H9 (cell line): ENCODE measurements around the gene EHBP1. TPM values are rescaled to one million over a fixed set of nuclear protein-coding genes. Genes with fewer than 3 reads are reported as not detected.
"Not testable (repeated sequence)": the region's sequence is repeated elsewhere in the genome, so short reads cannot be mapped to it uniquely, and the experiment has no call there.

Source experiments
- DNase-seq: peaks from one replicate; pipeline ENCODE4 v3.0.0-alpha.2; 2017
- H2AFZ ChIP-seq: one replicate; pipeline ENCODE4 v1.6.1; 2013; ENCODE audit warnings: mild to moderate bottlenecking, low read length, control low read depth, moderate library complexity
- H2AK5ac ChIP-seq: 2 replicates; pipeline ENCODE4 v1.6.1; 2013; ENCODE audit warnings: low read length, control low read depth, mixed read lengths; ENCODE audit not compliant: insufficient read length
- H2BK120ac ChIP-seq: one replicate; pipeline ENCODE4 v1.6.1; 2013; ENCODE audit warnings: low read depth, mild to moderate bottlenecking, low read length, control low read depth, inconsistent platforms; ENCODE audit not compliant: poor library complexity, severe bottlenecking
- H2BK12ac ChIP-seq: 2 replicates; pipeline ENCODE4 v1.6.1; 2013; ENCODE audit warnings: low read length, control low read depth, mixed read lengths, low read depth; ENCODE audit not compliant: insufficient read length
- H2BK15ac ChIP-seq: 2 replicates; pipeline ENCODE4 v1.6.1; 2013; ENCODE audit warnings: low read depth, low read length, control low read depth
- H2BK20ac ChIP-seq: one replicate; pipeline ENCODE4 v1.6.1; 2013; ENCODE audit warnings: low read depth, mild to moderate bottlenecking, low read length, control low read depth, inconsistent platforms; ENCODE audit not compliant: poor library complexity, severe bottlenecking
- H2BK5ac ChIP-seq: 2 replicates; pipeline ENCODE4 v1.6.1; 2013; ENCODE audit warnings: low read length, control low read depth, mixed read lengths; ENCODE audit not compliant: insufficient read length
- H3K14ac ChIP-seq: 2 replicates; pipeline ENCODE4 v1.6.1; 2013; ENCODE audit warnings: low read length, control low read depth; ENCODE audit not compliant: insufficient read depth
- H3K18ac ChIP-seq: 2 replicates; pipeline ENCODE4 v1.6.1; 2013; ENCODE audit warnings: low read depth, mild to moderate bottlenecking, mixed read lengths, low read length, control low read depth; ENCODE audit not compliant: insufficient read length
- H3K23ac ChIP-seq: 2 replicates; pipeline ENCODE4 v1.6.1; 2013; ENCODE audit warnings: low read length, control low read depth, mixed read lengths, low read depth; ENCODE audit not compliant: insufficient read length
- H3K23me2 ChIP-seq: 2 replicates; pipeline ENCODE4 v1.6.1; 2013; ENCODE audit warnings: low read depth, mild to moderate bottlenecking, mixed read lengths, low read length, control low read depth; ENCODE audit not compliant: insufficient read length, poor library complexity, severe bottlenecking
- H3K27ac ChIP-seq: 2 replicates; pipeline ENCODE4 v1.5.1; 2013; ENCODE audit warnings: low read length, control low read depth, mixed read lengths, low read depth; ENCODE audit not compliant: insufficient read length
- H3K27me3 ChIP-seq: 2 replicates; pipeline ENCODE4 v1.6.1; 2013; ENCODE audit warnings: low read length, control low read depth, inconsistent platforms; ENCODE audit not compliant: insufficient read depth
- H3K4ac ChIP-seq: 2 replicates; pipeline ENCODE4 v1.6.1; 2013; ENCODE audit warnings: low read depth, mild to moderate bottlenecking, control low read depth, inconsistent platforms, low read length, moderate library complexity
- H3K4me1 ChIP-seq: 2 replicates; pipeline ENCODE4 v1.6.1; 2013; ENCODE audit warnings: low read length, control low read depth, inconsistent platforms; ENCODE audit not compliant: insufficient read depth
- H3K4me2 ChIP-seq: 2 replicates; pipeline ENCODE4 v1.6.1; 2013; ENCODE audit warnings: low read length, control low read depth, mixed read lengths; ENCODE audit not compliant: insufficient read length, insufficient read depth
- H3K56ac ChIP-seq: 2 replicates; pipeline ENCODE4 v1.6.1; 2013; ENCODE audit warnings: low read depth, mild to moderate bottlenecking, mixed read lengths, low read length, control low read depth; ENCODE audit not compliant: insufficient read length
- H3K79me1 ChIP-seq: 2 replicates; pipeline ENCODE4 v1.6.1; 2013; ENCODE audit warnings: low read depth, mild to moderate bottlenecking, moderate library complexity, low read length, control low read depth, inconsistent platforms; ENCODE audit not compliant: insufficient read depth, poor library complexity, severe bottlenecking
- H3K79me2 ChIP-seq: 2 replicates; pipeline ENCODE4 v1.6.1; 2013; ENCODE audit warnings: low read length, control low read depth, inconsistent platforms; ENCODE audit not compliant: insufficient read depth
- H3K9ac ChIP-seq: 2 replicates; pipeline ENCODE4 v1.6.1; 2013; ENCODE audit warnings: low read length, control low read depth, mixed read lengths; ENCODE audit not compliant: insufficient read length; ENCODE audit errors: extremely low read depth
- H3K9me3 ChIP-seq: one replicate; pipeline ENCODE4 v1.6.1; 2013; ENCODE audit warnings: low read depth, low read length, inconsistent platforms; ENCODE audit not compliant: control insufficient read depth
- H3T11ph ChIP-seq: one replicate; pipeline ENCODE4 v1.6.1; 2013; ENCODE audit warnings: mild to moderate bottlenecking, low read length, control low read depth, inconsistent platforms
- H4K20me1 ChIP-seq: one replicate; pipeline ENCODE4 v1.6.1; 2013; ENCODE audit not compliant: control insufficient read depth, insufficient read length, insufficient read depth
- H4K5ac ChIP-seq: 2 replicates; pipeline ENCODE4 v1.6.1; 2013; ENCODE audit warnings: low read depth, mild to moderate bottlenecking, mixed read lengths, low read length, control low read depth; ENCODE audit not compliant: insufficient read length
- H4K8ac ChIP-seq: replicated peaks from 2 replicates; pipeline ENCODE4 v1.6.1; 2013; ENCODE audit warnings: low read length, control low read depth, mixed read lengths, low read depth; ENCODE audit not compliant: insufficient read length
- H4K91ac ChIP-seq: 2 replicates; pipeline ENCODE4 v1.6.1; 2013; ENCODE audit warnings: low read depth, mild to moderate bottlenecking, moderate library complexity, mixed read lengths, low read length, control low read depth; ENCODE audit not compliant: insufficient read length
- H3K27ac Mint-ChIP-seq, 3 experiments: 2 replicates in 2 of 3; 3 replicates in 1 of 3; pipeline ENCODE4 v1.8.0; 2020 to 2021; ENCODE audit warnings: mixed read lengths in 3 of 3, mild to moderate bottlenecking in 1 of 3, moderate library complexity in 1 of 3
- H3K27me3 Mint-ChIP-seq: 2 replicates; pipeline ENCODE4 v1.8.0; 2021; ENCODE audit warnings: low read depth, mild to moderate bottlenecking, moderate library complexity, mixed read lengths
- H3K36me3 Mint-ChIP-seq, 3 experiments: 2 replicates in 2 of 3; 3 replicates in 1 of 3; pipeline ENCODE4 v1.8.0; 2020 to 2021; ENCODE audit warnings: low read depth in 3 of 3, mixed read lengths in 3 of 3; ENCODE audit not compliant: insufficient read depth in 1 of 3
- H3K4me1 Mint-ChIP-seq, 2 experiments: 2 replicates each; pipeline ENCODE4 v1.8.0; 2020; ENCODE audit warnings: mixed read lengths in 2 of 2
- H3K4me3 Mint-ChIP-seq, 2 experiments: 2 replicates in 1 of 2; 3 replicates in 1 of 2; pipeline ENCODE4 v1.8.0; 2020 to 2021; ENCODE audit warnings: mild to moderate bottlenecking in 2 of 2, mixed read lengths in 2 of 2, moderate library complexity in 1 of 2
- H3K9me3 Mint-ChIP-seq, 2 experiments: 2 replicates in 1 of 2; 3 replicates in 1 of 2; pipeline ENCODE4 v1.8.0; 2020; ENCODE audit warnings: mild to moderate bottlenecking in 2 of 2, mixed read lengths in 2 of 2, moderate library complexity in 1 of 2
- WGBS: extraction: QIAGEN DNeasy Blood & Tissue Kit; methylation state at CpG from one replicate; pipeline ENCODE4 v1.1.7; 2013; ENCODE audit warnings: missing lambda C conversion rate, low lambda C conversion rate, mixed read lengths; ENCODE audit not compliant: insufficient read length; ENCODE audit errors: extremely low coverage; 5-methylcytosine and 5-hydroxymethylcytosine counted together
- total RNA-seq: library from RNA; stranded (reverse); gene quantifications from 2 replicates; pipeline ENCODE4 v1.2.1, GENCODE V29; 2021
- TF ChIP-seq, protein P1 (sequence below): fragments of 200-600 bp; sonication (generic); conservative IDR thresholded peaks from 3 replicates; pipeline ENCODE4 v1.8.0; 2021; ENCODE audit warnings: antibody characterized with exemption, mild to moderate bottlenecking

The EHBP1 gene
- total RNA-seq, 1 experiment from 2014 or later: 35.6 TPM

DNA sequence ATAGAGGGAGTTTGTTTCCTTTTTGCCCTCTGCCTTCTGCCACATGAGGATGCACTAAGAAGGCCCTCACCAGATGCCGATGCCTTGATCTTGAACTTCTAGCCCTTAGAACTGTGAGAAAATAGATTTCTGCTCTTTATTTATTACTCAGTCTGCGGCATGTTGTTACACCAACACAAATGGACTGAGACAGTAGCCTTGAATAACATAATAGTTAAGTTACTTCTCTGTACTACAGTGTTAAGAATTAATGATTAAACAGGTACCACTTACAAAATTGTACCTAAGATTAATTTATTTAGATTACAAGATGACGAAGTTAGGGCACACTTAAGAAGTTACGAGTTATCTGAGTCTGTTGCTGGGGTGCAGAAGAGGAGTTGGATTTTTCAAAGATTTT, 42.4 kb downstream of the EHBP1 start:
- no peak overlapping the region for H3K4me3 Mint-ChIP-seq
- TF ChIP-seq, protein P1, sequence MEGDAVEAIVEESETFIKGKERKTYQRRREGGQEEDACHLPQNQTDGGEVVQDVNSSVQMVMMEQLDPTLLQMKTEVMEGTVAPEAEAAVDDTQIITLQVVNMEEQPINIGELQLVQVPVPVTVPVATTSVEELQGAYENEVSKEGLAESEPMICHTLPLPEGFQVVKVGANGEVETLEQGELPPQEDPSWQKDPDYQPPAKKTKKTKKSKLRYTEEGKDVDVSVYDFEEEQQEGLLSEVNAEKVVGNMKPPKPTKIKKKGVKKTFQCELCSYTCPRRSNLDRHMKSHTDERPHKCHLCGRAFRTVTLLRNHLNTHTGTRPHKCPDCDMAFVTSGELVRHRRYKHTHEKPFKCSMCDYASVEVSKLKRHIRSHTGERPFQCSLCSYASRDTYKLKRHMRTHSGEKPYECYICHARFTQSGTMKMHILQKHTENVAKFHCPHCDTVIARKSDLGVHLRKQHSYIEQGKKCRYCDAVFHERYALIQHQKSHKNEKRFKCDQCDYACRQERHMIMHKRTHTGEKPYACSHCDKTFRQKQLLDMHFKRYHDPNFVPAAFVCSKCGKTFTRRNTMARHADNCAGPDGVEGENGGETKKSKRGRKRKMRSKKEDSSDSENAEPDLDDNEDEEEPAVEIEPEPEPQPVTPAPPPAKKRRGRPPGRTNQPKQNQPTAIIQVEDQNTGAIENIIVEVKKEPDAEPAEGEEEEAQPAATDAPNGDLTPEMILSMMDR: no peak
- peaks cover 29 to 30% of the 10 kb centered on the region in 2 experiments for H3K4me1 Mint-ChIP-seq
- Histone ChIP-seq H3K27ac (no peak overlapping the region), H3K4me2 (no peak overlapping the region), H3K9me3 (no peaks in the 10 kb centered on the region), H3K9ac (no peak overlapping the region), H4K8ac (no peak overlapping the region), H3K4me1 (peaks cover 2% of the 10 kb centered on the region; the same call in 1 of the 2 replicates), H2BK20ac (no peak overlapping the region), H3K18ac (no peak overlapping the region), H3K14ac (no peak overlapping the region), H3K23ac (no peak overlapping the region), H2BK5ac (no peak overlapping the region), H4K5ac (no peak overlapping the region), H3K79me1 (no peaks in the 10 kb centered on the region), H3T11ph (no peak overlapping the region), H3K23me2 (no peaks in the 10 kb centered on the region), H4K20me1 (no peaks in the 10 kb centered on the region), H3K27me3 (no peaks in the 10 kb centered on the region), H2BK15ac (no peak overlapping the region), H2BK120ac (no peak overlapping the region), H2BK12ac (no peak overlapping the region), H2AK5ac (no peak overlapping the region), H3K4ac (no peak overlapping the region), H2AFZ (no peak overlapping the region), H3K79me2 (no peaks in the 10 kb centered on the region; the same call in 1 of the 2 replicates), H3K56ac (no peak overlapping the region), H4K91ac (no peak overlapping the region)
- peaks cover 14 to 36% of the 10 kb centered on the region in 2 experiments for H3K9me3 Mint-ChIP-seq
- H3K27me3 Mint-ChIP-seq: no peaks in the 10 kb centered on the region
- no CpG with 5 or more reads among the region's 4 CpGs for WGBS
- no peak for DNase-seq
- no peak overlapping the region for H3K27ac Mint-ChIP-seq
- peaks cover 27 to 40% (median 30%) of the 10 kb centered on the region in 3 experiments for H3K36me3 Mint-ChIP-seq

DNA sequence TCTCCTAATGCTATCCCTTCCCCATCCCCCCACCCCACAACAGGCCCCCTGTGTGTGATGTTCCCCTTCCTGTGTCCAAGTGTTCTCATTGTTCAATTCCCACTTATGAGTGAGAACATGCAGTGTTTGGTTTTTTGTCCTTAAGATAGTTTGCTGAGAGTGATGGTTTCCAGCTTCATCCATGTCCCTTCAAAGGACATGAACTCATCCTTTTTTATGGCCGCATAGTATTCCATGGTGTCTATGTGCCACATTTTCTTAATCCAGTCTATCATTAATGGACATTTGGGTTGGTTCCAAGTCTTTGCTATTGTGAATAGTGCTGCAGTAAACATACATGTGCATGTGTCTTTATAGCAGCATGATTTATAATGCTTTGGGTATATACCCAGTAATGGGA, 43.6 kb downstream of the EHBP1 start:
- not testable (repeated sequence) for H3K27ac ChIP-seq, H3K79me2 ChIP-seq, H3K27ac Mint-ChIP-seq, H3K27me3 ChIP-seq, H2AFZ ChIP-seq, H4K20me1 ChIP-seq, H3K27me3 Mint-ChIP-seq, H3K79me1 ChIP-seq, H2BK20ac ChIP-seq, H2BK12ac ChIP-seq, H3T11ph ChIP-seq, H3K4me1 ChIP-seq, H3K4me2 ChIP-seq, H3K4me3 Mint-ChIP-seq, H2AK5ac ChIP-seq, H3K4ac ChIP-seq, H3K18ac ChIP-seq, H3K23me2 ChIP-seq, DNase-seq, H3K23ac ChIP-seq, H2BK5ac ChIP-seq, H3K9me3 ChIP-seq, H4K5ac ChIP-seq, H4K8ac ChIP-seq, H3K56ac ChIP-seq, H2BK120ac ChIP-seq, H4K91ac ChIP-seq, H3K14ac ChIP-seq, H2BK15ac ChIP-seq, H3K9ac ChIP-seq
- no CpG with 5 or more reads among the region's 1 CpG for WGBS
- Mint-ChIP-seq H3K4me1 (peaks cover 18 to 19% of the 10 kb centered on the region in 2 experiments), H3K36me3 (peaks cover 38 to 50% (median 40%) of the 10 kb centered on the region in 3 experiments), H3K9me3 (peaks cover 23 to 46% of the 10 kb centered on the region in 2 experiments)
